Effector memory CD4-positive, alpha-beta T cell (primary cell): ENCODE measurements around the gene KIAA1671.

Experiments
- DNase-seq, 3 donors: peaks; one replicate each; pipeline ENCODE4 v3.0.0-alpha.2; 2020
- H3K27ac ChIP-seq: 2 replicates; pipeline ENCODE4 v1.7.0; 2013; ENCODE audit warnings: mild to moderate bottlenecking, low read length, moderate library complexity; ENCODE audit not compliant: insufficient read depth, poor library complexity, severe bottlenecking
- H3K27me3 ChIP-seq: replicated peaks from 2 replicates; pipeline ENCODE4 v1.7.0; 2013; ENCODE audit warnings: mild to moderate bottlenecking, low read length; ENCODE audit not compliant: insufficient read depth, control insufficient read depth, poor library complexity, severe bottlenecking
- H3K36me3 ChIP-seq: 2 replicates; pipeline ENCODE4 v1.7.0; 2013; ENCODE audit warnings: mild to moderate bottlenecking, low read length, moderate library complexity; ENCODE audit not compliant: control insufficient read depth, insufficient read depth
- H3K4me1 ChIP-seq: 2 replicates; pipeline ENCODE4 v1.7.0; 2013; ENCODE audit warnings: low read length, mild to moderate bottlenecking; ENCODE audit not compliant: control insufficient read depth, insufficient read depth, poor library complexity, severe bottlenecking
- H3K4me3 ChIP-seq: 2 replicates; pipeline ENCODE4 v1.7.0; 2013; ENCODE audit warnings: low read length, low read depth, mild to moderate bottlenecking; ENCODE audit not compliant: insufficient read depth, poor library complexity, severe bottlenecking
- H3K9me3 ChIP-seq: 2 replicates; pipeline ENCODE4 v1.7.0; 2013; ENCODE audit warnings: mild to moderate bottlenecking, low read length, moderate library complexity; ENCODE audit not compliant: control insufficient read depth

KIAA1671 gene

GRCh38 chr22:24935771-24936483 is 16.6 kb upstream of the KIAA1671 start:
- H3K4me1 ChIP-seq: no peaks in the 10 kb centered on the region
- H3K36me3 ChIP-seq: no peaks in the 10 kb centered on the region
- no peak for DNase-seq
- H3K27me3 ChIP-seq: no peaks in the 10 kb centered on the region
- H3K4me3 ChIP-seq: no peak overlapping the region
- no peaks in the 10 kb centered on the region for H3K9me3 ChIP-seq
- H3K27ac ChIP-seq: no peak overlapping the region

- H3K4me1 ChIP-seq: no peaks in the 10 kb centered on the region
- no peak overlapping the region for H3K4me3 ChIP-seq
- H3K9me3 ChIP-seq: no peaks in the 10 kb centered on the region
- no peak for DNase-seq
- no peak overlapping the region for H3K27ac ChIP-seq
- no peaks in the 10 kb centered on the region for H3K36me3 ChIP-seq
- H3K27me3 ChIP-seq: no peaks in the 10 kb centered on the region
These were observed 15.4 kb upstream of the KIAA1671 start for GRCh38 chr22:24937114-24937513.

GRCh38 chr22:24938741-24939341 is 13.7 kb upstream of the KIAA1671 start:
- no peak for DNase-seq
- Histone ChIP-seq H3K4me1 (no peaks in the 10 kb centered on the region), H3K9me3 (no peaks in the 10 kb centered on the region), H3K4me3 (no peak overlapping the region), H3K27ac (no peak overlapping the region), H3K27me3 (no peaks in the 10 kb centered on the region), H3K36me3 (no peaks in the 10 kb centered on the region)

GRCh38 chr22:24942301-24942700 is 10.2 kb upstream of the KIAA1671 start:
- H3K36me3 ChIP-seq: no peaks in the 10 kb centered on the region
- DNase-seq: no peak
- H3K4me1 ChIP-seq: no peaks in the 10 kb centered on the region
- H3K9me3 ChIP-seq: no peaks in the 10 kb centered on the region
- no peaks in the 10 kb centered on the region for H3K27me3 ChIP-seq
- H3K27ac ChIP-seq: no peak overlapping the region
- H3K4me3 ChIP-seq: no peak overlapping the region

GRCh38 chr22:24944217-24944937 is 8.1 kb upstream of the KIAA1671 start:
- peaks cover 7% of the 10 kb centered on the region for H3K27me3 ChIP-seq
- no peak overlapping the region for H3K4me3 ChIP-seq
- H3K36me3 ChIP-seq: no peaks in the 10 kb centered on the region
- H3K4me1 ChIP-seq: no peaks in the 10 kb centered on the region
- no peaks in the 10 kb centered on the region for H3K9me3 ChIP-seq
- no peak overlapping the region for H3K27ac ChIP-seq
- no peak for DNase-seq

- no peaks in the 10 kb centered on the region for H3K4me1 ChIP-seq
- DNase-seq: no peak
- H3K27ac ChIP-seq: no peak overlapping the region
- H3K9me3 ChIP-seq: no peaks in the 10 kb centered on the region
- H3K27me3 ChIP-seq: peaks cover 10% of the 10 kb centered on the region
- no peaks in the 10 kb centered on the region for H3K36me3 ChIP-seq
- no peak overlapping the region for H3K4me3 ChIP-seq
These were observed 7.1 kb upstream of the KIAA1671 start for GRCh38 chr22:24945430-24945829.

- DNase-seq: no peak
These were observed 5.1 kb upstream of the KIAA1671 start for GRCh38 chr22:24947383-24947782.

GRCh38 chr22:24947881-24948280 is 4.6 kb upstream of the KIAA1671 start:
- Histone ChIP-seq H3K4me3 (no peak overlapping the region), H3K27ac (no peak overlapping the region), H3K4me1 (peaks cover 2% of the 10 kb centered on the region), H3K27me3 (peaks cover 13% of the 10 kb centered on the region), H3K36me3 (no peaks in the 10 kb centered on the region), H3K9me3 (no peaks in the 10 kb centered on the region)
- no peak for DNase-seq

More at GRCh38 chr22:24947383-24947782, 5.1 kb upstream of the KIAA1671 start:
- Histone ChIP-seq H3K9me3 (no peaks in the 10 kb centered on the region), H3K36me3 (no peaks in the 10 kb centered on the region), H3K4me1 (no peaks in the 10 kb centered on the region), H3K4me3 (no peak overlapping the region), H3K27ac (no peak overlapping the region), H3K27me3 (peaks cover 10% of the 10 kb centered on the region)

- no peak for DNase-seq
- Histone ChIP-seq H3K36me3 (no peaks in the 10 kb centered on the region), H3K4me1 (peaks cover 6% of the 10 kb centered on the region), H3K27ac (no peak overlapping the region), H3K4me3 (no peak overlapping the region), H3K9me3 (no peaks in the 10 kb centered on the region), H3K27me3 (peaks cover 20% of the 10 kb centered on the region)
These were observed 3.9 kb upstream of the KIAA1671 start for GRCh38 chr22:24948356-24949202.
